NCI-H2196 treated with DMSO at 0.1 percent for 48 hours (cell line): ENCODE data around the gene SUPT3H.

ENCODE experiments used
- DNase-seq: peaks from one replicate; lab custom pipeline; 2025; ENCODE audit not compliant: unreplicated experiment; lab: John Stamatoyannopoulos, UW

Gene SUPT3H

DNA sequence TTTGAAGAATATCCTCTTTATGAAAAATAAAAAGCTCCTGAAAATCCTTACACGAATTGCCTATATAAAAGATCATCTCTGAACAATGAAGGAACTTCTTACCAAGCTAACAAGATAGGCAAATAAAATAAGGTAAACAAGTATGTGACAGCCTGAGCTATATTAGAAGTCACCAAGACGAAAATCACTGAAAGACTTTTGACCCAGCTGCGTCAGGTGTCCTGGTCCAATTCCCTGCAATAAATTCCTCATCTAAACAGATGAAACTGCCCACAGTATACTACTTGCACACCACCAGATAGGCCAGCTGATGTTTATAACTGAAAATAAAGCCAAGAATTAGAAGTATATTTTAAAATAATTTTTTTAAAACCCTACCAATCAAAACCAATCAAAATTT, 117.0 kb downstream of the SUPT3H start:
- DNase-seq, result no peak

DNA sequence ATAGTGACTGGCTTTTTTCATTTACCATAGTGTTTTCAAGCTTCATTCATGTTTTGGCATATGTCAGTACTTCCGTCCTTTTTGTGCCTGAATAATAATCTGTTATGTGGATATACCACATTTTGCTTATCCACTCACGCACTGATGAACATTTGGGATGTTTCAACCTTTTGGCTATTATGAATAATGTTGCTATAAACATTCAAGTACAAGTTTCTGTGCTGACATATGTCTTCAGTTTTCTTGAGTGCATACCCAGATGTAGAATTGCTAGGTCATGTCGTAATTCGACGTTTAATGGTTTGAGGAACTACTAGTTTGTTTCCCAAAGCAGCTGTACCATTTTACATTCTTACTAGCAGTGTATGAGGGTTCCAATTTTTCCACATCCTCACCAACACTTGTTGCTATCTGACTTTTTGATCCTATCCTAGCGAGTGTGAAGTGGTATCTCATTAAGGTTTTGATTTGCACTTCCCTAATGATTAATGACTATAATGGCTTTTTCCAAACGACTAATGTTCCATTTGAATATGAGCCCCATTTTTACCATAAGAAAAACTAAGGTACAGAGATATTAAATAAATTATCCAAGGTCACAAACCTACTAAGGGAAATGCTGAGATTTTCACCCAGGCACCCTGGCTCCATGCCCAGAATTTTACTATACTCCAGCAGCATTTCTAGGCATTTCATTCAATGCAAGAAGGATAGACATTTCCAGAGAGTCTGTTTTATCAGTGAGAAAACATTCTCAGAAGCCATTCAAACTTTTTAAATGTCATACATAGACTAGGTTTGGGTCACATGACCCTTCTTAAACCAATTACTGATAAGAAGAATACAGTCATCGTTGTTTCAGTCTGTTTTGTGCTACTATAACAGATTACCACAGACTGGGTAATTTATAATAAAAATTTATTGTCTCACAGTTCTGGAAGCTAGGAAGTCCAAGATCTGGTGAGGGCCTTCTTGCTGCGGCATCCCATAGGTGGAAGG, 120.7 kb downstream of the SUPT3H start:
- DNase-seq, result no peak

DNA sequence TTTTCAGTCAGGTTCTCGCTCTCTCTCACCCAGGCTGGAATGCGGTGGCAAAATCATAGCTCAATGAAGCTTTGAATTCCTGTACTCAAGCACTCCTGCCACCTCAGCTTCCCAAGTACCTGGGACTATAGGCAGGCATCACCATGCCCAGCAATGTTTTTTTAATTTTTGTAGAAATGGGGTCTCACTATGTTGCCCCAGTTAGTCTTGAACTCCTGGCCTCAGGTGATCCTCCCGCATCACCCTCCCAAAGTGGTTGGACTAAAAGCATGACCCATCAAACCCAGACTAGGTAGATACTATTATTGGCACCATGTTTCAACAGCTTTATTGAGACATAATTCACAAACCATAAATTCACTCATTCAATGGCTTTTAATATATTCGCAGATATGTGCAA, 122.3 kb downstream of the SUPT3H start:
- DNase-seq, result no peak

GRCh38 chr6:45254253-45254652, 123.5 kb downstream of the SUPT3H start:
- no peak for DNase-seq

DNA sequence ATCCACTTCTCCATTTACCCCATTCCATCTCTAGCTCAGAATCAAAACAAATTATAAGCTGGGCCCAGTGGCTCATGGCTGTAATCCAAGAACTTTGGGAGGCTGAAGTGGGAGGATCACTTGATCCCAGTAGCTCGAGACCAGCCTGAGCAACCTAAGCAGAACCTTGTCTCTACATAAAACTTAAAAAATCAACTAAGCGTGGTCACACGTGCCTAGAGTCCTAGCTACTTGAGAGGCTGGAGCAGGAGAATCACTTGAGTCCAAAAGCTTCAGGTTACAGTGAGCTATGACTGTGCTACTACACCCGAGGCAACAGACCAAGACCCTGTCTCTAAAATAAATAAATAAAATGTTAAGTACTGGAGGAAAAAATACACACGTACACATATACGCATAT, 124.3 kb downstream of the SUPT3H start:
- DNase-seq, result no peak

DNA sequence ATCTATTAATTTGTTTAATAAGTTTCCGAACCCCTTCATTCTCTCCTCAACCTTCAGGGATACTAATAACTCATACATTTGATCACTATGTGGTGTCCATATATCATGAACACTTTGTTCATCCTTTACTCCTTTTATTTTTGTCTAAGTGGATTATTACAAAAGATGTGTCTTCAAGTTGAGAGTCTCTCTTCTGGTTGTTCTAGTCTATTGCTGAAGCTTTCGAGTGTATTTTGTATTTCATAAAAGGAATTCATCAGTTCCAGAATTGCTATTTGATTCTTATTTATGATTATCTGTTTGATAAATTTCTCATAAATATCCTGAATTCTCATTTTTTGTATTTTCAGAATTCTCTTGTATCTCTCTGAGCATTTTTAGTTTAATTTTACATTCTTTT, 146.1 kb downstream of the SUPT3H start:
- no peak for DNase-seq

- DNase-seq, result no peak
Observed at GRCh38 chr6:45229416-45229815, 148.3 kb downstream of the SUPT3H start.

- no peak for DNase-seq
Observed at GRCh38 chr6:45226081-45226480, 151.7 kb downstream of the SUPT3H start.

DNA sequence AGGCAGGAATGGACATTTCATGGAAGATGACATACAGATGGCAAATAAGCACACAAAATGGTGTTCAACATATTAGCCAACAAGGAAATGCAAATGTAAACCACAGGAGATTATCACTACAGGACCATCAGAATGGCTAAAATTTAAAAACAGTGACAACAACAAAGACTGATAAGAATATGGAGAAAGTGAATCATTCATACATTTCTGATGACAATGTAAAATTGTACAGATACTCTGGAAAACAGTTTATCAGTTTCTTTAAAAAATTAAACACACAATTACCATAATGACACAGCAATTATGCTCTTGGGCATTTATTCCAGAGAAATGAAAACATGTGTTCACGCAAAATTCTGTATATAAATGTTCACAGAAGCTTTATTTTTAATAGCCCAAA, 155.4 kb downstream of the SUPT3H start:
- no peak for DNase-seq

- DNase-seq, result no peak
Observed at GRCh38 chr6:45215759-45216158, 162.0 kb downstream of the SUPT3H start.

- DNase-seq, result no peak
Observed at GRCh38 chr6:45212976-45213375, 164.8 kb downstream of the SUPT3H start.

DNA sequence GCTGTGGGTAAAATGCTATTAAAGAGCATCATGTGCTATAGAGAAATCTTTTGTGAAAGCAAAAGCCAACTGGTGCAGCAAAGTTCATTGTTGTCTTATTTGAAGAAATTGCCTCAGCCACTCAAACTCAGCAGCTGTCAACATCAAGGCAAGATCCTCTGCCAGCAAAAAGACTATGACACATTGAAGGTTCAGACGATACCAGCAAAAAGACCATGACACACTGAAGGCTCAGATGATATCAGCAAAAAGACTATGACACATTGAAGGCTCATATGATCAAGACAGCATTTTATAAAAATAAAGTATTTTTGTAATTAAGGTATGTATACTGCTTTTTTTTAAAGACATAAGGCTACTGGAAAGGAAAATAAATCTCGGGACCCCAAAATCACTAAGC, 168.0 kb downstream of the SUPT3H start:
- DNase-seq, result no peak

- no peak for DNase-seq
Observed at GRCh38 chr6:45206793-45207492, 170.8 kb downstream of the SUPT3H start.

DNA sequence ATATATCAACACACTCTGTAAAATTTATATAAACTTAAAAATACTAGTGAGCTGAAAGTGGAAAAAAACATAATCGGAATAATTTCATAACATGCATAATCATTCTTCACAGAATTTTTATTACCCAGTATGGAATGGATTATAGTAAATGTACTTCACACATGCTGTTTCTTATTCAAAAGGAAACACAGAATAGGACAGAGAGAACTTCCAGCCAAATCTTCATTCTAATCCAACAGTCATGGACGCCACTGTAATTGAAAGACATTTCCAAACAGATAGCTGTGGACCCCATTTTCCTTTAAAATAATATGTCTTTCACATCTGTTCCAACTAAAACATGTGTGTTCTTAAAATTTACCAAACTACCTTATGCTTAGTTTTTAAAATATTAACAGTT, 176.2 kb downstream of the SUPT3H start:
- DNase-seq, result no peak

- no peak for DNase-seq
Observed at GRCh38 chr6:45200510-45200909, 177.2 kb downstream of the SUPT3H start.

GRCh38 chr6:45199554-45199953, 178.2 kb downstream of the SUPT3H start:
- DNase-seq, result no peak

- no peak for DNase-seq
Observed at GRCh38 chr6:45196121-45196520, 181.6 kb downstream of the SUPT3H start.

DNA sequence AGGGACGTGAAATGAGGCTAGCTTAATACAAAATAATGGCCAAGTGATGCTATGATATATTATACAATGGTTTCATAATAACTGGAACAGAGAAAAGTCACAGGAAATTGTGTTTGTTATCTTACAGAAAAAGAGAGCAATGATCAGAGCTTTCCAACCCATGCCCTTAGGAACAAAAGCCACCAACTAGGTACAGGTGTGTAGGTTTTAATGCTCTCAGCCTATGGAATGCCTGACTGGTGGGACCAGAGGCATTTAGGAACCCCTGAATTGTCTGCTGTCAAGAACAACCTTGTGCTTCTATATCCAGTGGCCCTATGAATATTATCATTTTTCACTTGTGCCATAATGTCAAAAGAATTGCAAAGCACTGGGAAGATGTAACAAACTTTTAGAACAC, 182.6 kb downstream of the SUPT3H start:
- DNase-seq, result no peak

GRCh38 chr6:45192556-45192955, 185.2 kb downstream of the SUPT3H start:
- DNase-seq, result no peak

- DNase-seq, result no peak
Observed at GRCh38 chr6:45191414-45191813, 186.3 kb downstream of the SUPT3H start.

GRCh38 chr6:45187836-45188235, 189.9 kb downstream of the SUPT3H start:
- DNase-seq, result no peak
